Activated CD8-positive, alpha-beta memory T cell treated with anti-CD3 and anti-CD28 coated beads, Interleukin-2, amount 50 U/mL, for 24 hours (primary cell): ENCODE measurements around the gene ZNF408.
"Not testable (repeated sequence)": the region's sequence is repeated elsewhere in the genome, so short reads cannot be mapped to it uniquely, and the experiment has no call there.

ENCODE experiments used
- DNase-seq: peaks from one replicate; pipeline ENCODE4 v3.0.0-alpha.2; 2020; ENCODE audit errors: extremely low read depth

The ZNF408 gene

GRCh38 chr11:46700241-46701077 lies at the start of gene ZNF408, which contains the start of gene ARHGAP1:
Gene ZNF408 (plus strand): TSS chr11:46701031. CDS start chr11:46701048, 17 bp downstream.
Gene ARHGAP1 (minus strand): TSS chr11:46700619. CDS start chr11:46696107, 4,512 bp downstream.
- DNase-seq = peak; percentile 100

DNA sequence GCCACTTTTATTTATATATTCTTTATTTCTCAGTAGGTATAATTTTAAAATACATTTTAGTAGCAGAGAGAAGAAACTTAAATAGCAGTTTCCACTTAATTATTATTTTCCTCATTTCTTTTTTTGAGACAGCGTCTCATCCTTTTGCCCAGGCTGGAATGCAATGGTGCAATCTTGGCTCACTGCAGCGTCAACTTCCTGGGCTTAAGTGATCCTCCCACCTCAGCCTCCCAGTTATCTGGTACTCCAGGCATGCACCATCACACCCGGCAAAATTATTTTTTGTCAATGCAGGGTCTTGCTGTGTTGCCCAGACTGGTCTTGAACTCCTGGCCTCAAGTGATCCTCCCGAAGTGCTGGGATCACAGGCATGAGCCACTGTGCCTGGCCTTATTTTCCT lies 45.2 kb upstream of the ZNF408 start:
- no peak for DNase-seq

DNA sequence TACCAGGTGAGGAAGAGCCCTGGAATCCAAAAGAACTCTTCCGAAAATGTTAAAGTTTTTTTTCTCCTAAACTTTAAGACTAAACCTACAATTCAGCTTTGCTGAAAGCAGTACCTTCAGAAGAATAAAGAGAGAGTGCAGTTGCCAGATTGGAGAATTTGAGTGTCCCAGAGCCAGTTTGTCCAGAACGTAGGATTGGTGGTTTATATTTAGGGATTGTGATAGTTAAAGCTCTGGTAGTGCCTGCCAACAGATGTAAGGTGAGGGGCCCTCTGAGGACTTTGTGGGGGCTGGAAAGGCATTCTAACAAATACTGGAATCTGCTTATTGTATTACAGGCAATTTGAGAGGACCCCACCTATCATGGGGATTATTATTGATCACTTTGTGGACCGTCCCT lies 43.6 kb upstream of the ZNF408 start:
- no peak for DNase-seq

DNA sequence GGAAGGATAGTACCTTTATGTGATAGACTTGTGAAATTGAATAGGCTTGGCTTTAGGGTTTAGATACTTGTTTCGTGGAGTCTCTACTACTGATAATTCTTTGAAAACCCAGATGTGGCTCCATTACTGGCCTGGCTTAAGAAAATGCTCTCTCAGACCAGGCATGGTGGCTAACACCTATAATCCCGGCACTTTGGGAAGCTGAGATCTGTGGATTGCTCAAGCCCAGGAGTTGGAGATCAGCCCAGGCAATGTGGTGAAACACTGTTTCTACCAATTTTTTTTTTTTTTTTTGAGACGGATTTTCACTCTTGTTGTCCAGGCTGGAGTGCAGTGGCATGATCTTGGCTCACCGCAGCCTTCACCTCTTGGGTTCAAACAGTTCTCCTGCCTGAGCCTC lies 42.6 kb upstream of the ZNF408 start:
- DNase-seq = no peak

DNA sequence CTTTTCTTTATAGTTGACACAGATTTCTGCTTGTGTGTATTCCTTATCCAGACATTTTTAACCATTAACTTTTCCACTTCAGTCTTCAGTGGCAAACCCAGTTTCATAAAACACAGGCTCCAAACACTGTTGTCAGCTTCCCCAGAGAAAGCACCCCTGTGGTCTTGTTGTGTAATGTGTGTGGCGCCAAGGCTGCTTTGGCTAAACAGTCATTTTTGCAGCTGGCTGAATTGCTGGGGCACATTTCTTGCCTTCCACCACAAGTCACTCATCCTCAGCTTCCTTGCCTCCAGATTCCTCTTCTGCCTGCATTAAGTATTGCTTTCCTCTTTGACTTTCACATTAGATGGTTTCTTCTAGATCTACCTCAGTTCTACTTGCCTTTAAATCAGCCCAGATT lies 40.9 kb upstream of the ZNF408 start:
- DNase-seq = no peak

DNA sequence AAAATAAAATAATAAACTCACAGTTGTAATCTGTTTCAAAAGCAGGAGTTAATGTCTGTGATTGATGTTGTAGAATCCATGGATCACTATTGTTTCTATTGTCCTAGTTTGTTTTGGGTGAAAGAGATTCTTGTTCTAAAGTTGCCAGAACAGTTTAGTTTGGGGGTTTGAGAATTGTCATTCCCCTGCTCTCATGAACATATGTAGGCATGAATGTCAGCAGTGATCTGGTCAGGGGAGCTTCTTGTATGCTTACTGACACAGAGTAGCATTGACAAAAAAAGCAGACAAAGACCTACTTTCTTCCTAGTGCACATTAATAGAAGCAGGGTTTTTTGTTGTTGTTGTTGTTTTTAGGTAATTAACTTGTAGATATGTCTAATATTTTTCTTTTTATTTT lies 39.0 kb upstream of the ZNF408 start:
- DNase-seq = no peak

- DNase-seq = no peak
These were observed 38.5 kb upstream of the ZNF408 start for GRCh38 chr11:46662366-46662765.

- DNase-seq = no peak
These were observed 37.4 kb upstream of the ZNF408 start for GRCh38 chr11:46663277-46663940.

DNA sequence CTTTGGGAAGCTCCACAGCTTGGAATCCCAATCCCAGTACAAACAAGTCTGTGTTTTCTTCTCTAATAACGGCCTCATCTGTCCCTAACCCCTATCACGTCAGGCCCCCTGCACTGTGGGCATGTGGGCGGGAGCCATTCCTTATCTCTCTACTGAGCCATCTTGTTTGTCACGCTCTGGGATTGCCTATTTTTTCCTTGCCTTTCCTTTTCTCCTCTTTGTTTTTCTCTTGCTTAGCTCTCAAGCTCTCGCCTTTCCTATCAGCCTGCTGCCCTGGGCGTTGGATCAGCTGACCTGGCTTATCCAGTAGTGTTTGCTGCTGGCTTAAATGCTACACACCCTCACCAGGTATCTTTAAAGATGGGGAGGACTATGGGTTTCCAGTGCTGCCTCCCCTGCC lies 36.2 kb upstream of the ZNF408 start:
- no peak for DNase-seq

DNA sequence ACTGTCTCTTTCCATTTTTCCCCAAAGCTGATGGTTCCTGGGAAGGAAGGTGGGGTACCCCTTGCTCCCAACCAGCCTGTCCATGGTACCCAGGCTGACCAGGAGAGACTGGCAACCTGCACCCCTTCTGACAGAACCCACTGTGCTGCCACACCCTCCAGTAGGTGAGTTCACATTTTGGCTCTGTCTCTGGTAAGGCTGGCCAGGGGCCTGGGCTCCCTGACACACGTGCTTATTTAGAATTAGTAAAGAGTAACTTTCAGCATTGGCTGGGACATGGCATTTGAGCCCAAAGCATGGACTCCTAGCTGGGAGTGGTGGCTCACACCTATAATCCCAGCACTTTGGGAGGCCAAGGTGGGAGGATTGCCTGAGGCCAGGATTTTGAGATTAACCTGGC lies 35.5 kb upstream of the ZNF408 start:
- no peak for DNase-seq

DNA sequence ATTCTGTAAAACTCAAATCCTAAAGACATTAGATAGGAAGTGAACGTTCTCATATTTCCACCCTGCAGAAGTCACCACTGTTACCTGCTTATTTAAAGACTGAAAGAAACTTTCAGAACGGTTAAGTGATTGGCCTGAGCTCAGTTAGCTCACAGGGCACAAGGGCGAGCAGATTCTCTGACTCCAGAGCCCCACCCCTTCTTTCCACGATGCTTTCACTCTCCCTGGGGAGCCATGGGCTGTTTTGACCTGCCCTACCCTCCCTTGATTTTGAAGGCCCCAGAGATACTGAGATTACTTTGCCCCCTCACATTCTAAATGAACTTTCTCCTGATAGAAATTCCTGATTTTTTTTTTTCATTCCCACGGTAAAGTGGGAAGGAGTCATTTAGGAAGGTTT lies 34.3 kb upstream of the ZNF408 start:
- DNase-seq = no peak

- no peak for DNase-seq
These were observed 33.8 kb upstream of the ZNF408 start for GRCh38 chr11:46667043-46667481.

DNA sequence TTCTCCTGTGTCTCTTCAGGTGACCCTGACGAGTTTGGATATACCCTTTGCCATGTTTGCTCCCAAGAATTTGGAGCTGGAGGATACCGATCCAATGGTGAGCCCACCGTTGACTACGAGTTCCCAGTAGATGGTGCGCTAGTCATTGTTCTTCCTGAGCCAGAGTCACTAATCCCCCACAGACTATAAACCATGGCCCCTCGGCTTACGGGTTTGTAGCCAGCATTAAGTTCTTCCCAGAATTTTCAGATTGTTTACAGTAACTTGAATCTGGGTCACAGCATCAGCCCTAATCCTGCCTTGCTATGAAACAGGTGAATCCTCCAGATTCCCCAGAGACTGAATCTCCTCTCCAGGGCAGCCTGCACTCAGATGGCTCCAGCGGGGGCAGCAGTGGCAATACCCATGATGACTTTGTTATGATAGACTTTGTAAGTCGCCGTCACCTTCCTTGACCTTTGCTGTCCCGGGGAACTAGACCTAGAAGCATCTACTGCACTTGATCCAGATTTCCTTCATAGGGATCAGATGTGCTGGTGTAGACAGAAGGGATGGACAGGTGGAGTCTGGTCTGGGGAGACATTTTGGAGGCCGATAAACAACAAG lies 32.2 kb upstream of the ZNF408 start:
- DNase-seq = no peak

DNA sequence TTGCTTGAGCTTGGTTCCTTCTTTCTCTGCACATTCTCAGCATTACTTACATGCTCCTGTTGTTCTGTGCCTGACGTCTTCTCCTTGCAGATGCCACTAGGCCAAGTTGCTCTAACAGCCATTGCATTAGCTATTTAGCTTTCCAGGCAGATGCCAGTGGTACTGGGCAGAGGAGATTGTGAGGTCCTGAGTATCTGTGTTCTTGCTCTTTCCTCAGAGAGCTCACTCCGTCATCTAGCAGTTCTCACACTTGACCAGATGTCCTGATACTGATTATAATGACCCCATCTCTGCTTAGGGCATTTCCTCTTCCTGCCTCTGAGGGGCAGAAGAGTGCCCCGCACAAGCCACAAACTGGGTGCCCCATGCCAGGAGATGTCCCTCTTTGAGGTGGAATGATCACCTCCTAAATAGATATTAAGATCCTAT lies 31.1 kb upstream of the ZNF408 start:
- DNase-seq = no peak

GRCh38 chr11:46670521-46670920 lies 30.3 kb upstream of the ZNF408 start:
- not testable (repeated sequence) for DNase-seq

DNA sequence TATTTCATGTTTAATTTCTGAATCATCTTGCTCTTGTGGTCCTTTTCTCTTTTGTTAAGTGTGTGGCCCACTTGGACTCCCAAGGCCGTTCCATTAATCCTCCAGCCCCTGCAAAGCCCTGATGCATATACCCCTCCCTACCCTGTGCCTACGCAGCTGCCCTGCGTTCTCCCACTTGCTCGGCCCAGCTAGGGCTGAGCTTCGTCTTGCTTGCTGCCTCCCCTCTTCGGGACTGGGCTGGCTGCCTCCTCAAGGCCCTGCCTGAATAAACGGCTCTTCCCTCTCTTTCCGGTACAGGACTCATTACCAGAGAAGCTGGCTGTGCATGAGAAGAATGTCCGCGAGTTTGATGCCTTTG lies 28.9 kb upstream of the ZNF408 start:
- no peak for DNase-seq

- no peak for DNase-seq
These were observed 28.4 kb upstream of the ZNF408 start for GRCh38 chr11:46672381-46672839.

- DNase-seq = no peak
These were observed 26.9 kb upstream of the ZNF408 start for GRCh38 chr11:46673713-46674462.

DNA sequence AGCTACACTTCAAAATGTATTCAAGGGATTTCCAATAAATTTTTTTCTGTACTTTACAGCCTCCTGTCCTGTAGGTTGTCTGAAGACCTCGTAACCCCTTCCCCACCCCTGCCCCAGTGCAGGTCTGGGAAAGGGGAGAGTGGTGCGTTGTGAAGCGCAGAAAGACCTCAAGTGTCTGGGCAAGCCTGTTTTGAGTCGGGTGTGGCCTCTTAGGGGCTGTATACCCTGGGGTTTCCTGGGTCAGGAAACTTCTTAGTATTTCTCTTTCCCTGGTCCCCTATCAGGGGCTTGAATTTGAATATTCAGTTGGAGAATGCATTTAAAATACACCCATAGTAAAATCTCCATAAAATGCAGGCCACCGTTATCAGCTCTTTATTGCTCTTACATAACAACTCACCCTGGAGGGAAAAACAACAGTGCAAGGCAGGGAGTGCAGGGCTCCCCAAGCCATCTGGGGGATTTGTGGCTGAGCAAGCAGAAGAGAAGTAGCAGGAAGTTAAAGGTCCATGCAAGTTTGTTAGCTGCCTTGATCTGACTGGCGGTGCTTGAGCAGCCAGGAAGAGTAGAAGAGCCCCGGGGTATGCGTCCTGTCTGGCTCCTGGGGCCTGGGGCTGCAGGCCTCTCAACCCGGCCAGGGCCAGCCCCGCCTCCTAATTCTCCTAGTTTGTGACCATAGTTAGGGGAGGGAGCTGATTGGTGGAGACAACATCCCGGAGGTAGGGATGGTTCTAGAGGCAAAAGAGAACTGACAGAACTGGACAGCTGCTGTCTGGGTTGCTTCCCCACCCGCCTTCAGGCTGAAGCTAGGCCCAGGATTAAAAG lies 26.2 kb upstream of the ZNF408 start:
- DNase-seq = no peak

- no peak for DNase-seq
These were observed 25.5 kb upstream of the ZNF408 start for GRCh38 chr11:46675288-46675851.

GRCh38 chr11:46675949-46676348 lies 24.9 kb upstream of the ZNF408 start:
- no peak for DNase-seq
